Tibial artery (tissue), 4 donors: ENCODE results near the gene SLBP.

ENCODE experiments used
- DNase-seq, 2 donors: peaks; one replicate each; pipeline ENCODE4 v3.0.0-alpha.2; 2019
- H3K27ac ChIP-seq, 2 donors: fragments of 200-600 bp; sonication (generic) in 1 of 2; 1 replicate in 1 of 2; 2 replicates in 1 of 2; pipeline ENCODE4 v1.5.1; 2018 to 2019; ENCODE audit warnings: mild to moderate bottlenecking in 1 of 2
- H3K27me3 ChIP-seq, 2 donors: fragments of 200-600 bp; sonication (generic) in 1 of 2; one replicate each; pipeline versions ENCODE4 v1.5.1 to v1.6.0; 2016 to 2019
- H3K36me3 ChIP-seq, 3 donors: fragments of 200-600 bp; sonication (generic) in 2 of 3; one replicate each; pipeline ENCODE4 v1.5.1; 2016 to 2019; ENCODE audit warnings: mild to moderate bottlenecking in 2 of 3
- H3K4me1 ChIP-seq, 4 donors: fragments of 200-600 bp; sonication (generic) in 2 of 4; 1 replicate in 3 of 4; 2 replicates in 1 of 4; pipeline ENCODE4 v1.5.1; 2016 to 2019
- H3K4me3 ChIP-seq, 2 donors: fragments of 200-600 bp; sonication (generic) in 1 of 2; 1 replicate in 1 of 2; 2 replicates in 1 of 2; pipeline ENCODE4 v1.5.1; 2018 to 2019; ENCODE audit warnings: mild to moderate bottlenecking in 2 of 2
- H3K9me3 ChIP-seq, 3 donors: fragments of 200-600 bp; sonication (generic) in 1 of 3; one replicate each; pipeline ENCODE4 v1.5.1; 2016 to 2019
- CTCF ChIP-seq, 2 experiments: fragments of 200-600 bp in 1 of 2; fragments of 450-650 bp in 1 of 2; IDR thresholded peaks; one replicate each; pipeline ENCODE4 v1.5.1; 2017 to 2019; ENCODE audit warnings: antibody characterized with exemption in 2 of 2, mild to moderate bottlenecking in 1 of 2, moderate library complexity in 1 of 2
- intact Hi-C: fragments of 100-400 bp; cut with DNase I; formaldehyde crosslinking; loops from one replicate; pipeline ENCODE4 v1.15.0; 2023; ENCODE audit warnings: low total_unique reads

SLBP gene

GRCh38 chr4:1751155-1751918 lies 39.2 kb upstream of the SLBP start:
- Histone ChIP-seq H3K9me3 (no peaks in the 10 kb centered on the region), H3K27ac (no peak overlapping the region), H3K27me3 (peaks cover 0 to 58% of the 10 kb centered on the region in 2 donors), H3K4me1 (peaks cover 0 to 14% (median 0%) of the 10 kb centered on the region in 4 donors), H3K4me3 (no peak overlapping the region), H3K36me3 (no peaks in the 10 kb centered on the region)
- no peak for DNase-seq
- TF ChIP-seq CTCF (IDR thresholded peaks at IDR 0.05) = no peak
- intact Hi-C loops = no loop called here

GRCh38 chr4:1750381-1751154 lies 38.4 kb upstream of the SLBP start:
- no peaks in the 10 kb centered on the region for H3K36me3 ChIP-seq
- H3K4me1 ChIP-seq = peaks cover 0 to 16% (median 0%) of the 10 kb centered on the region in 4 donors
- H3K9me3 ChIP-seq = no peaks in the 10 kb centered on the region
- intact Hi-C loops = no loop called here
- DNase-seq = no peak
- TF ChIP-seq CTCF (IDR thresholded peaks at IDR 0.05) = no peak
- H3K27me3 ChIP-seq = peaks cover 0 to 59% of the 10 kb centered on the region in 2 donors
- no peak overlapping the region for H3K27ac ChIP-seq
- no peak overlapping the region for H3K4me3 ChIP-seq

GRCh38 chr4:1749826-1750225 lies 37.7 kb upstream of the SLBP start:
- no peak for TF ChIP-seq CTCF (IDR thresholded peaks at IDR 0.05)
- Histone ChIP-seq H3K4me3 (no peak overlapping the region), H3K9me3 (no peaks in the 10 kb centered on the region), H3K27me3 (peaks cover 0 to 59% of the 10 kb centered on the region in 2 donors), H3K27ac (no peak overlapping the region), H3K4me1 (peaks cover 0 to 16% (median 0%) of the 10 kb centered on the region in 4 donors), H3K36me3 (no peaks in the 10 kb centered on the region)
- intact Hi-C loops = loop anchor here (5.0 kb wide), 1 partner anchor 147 kb away; no protein-coding TSS in a partner anchor
- DNase-seq = no peak

- H3K27me3 ChIP-seq = peaks cover 0 to 59% of the 10 kb centered on the region in 2 donors
- peaks cover 0 to 4% (median 0%) of the 10 kb centered on the region in 3 donors for H3K36me3 ChIP-seq
- no peak overlapping the region for H3K4me3 ChIP-seq
- TF ChIP-seq CTCF (IDR thresholded peaks at IDR 0.05) = no peak
- DNase-seq = no peak
- H3K27ac ChIP-seq = no peak overlapping the region
- intact Hi-C loops = loop anchor here (5.0 kb wide), 1 partner anchor 148 kb away; no protein-coding TSS in a partner anchor
- no peaks in the 10 kb centered on the region for H3K9me3 ChIP-seq
- peaks cover 0 to 16% (median 0%) of the 10 kb centered on the region in 4 donors for H3K4me1 ChIP-seq
These were observed 37.3 kb upstream of the SLBP start for GRCh38 chr4:1749370-1749769.

GRCh38 chr4:1748465-1748995 lies 36.4 kb upstream of the SLBP start:
- DNase-seq = no peak
- intact Hi-C loops = loop anchor here (5.0 kb wide), 1 partner anchor 149 kb away; no protein-coding TSS in a partner anchor
- peak; percentile 32 to 48 for TF ChIP-seq CTCF (IDR thresholded peaks at IDR 0.05)
- Histone ChIP-seq H3K27me3 (peaks cover 0 to 59% of the 10 kb centered on the region in 2 donors), H3K4me1 (peaks cover 0 to 16% (median 0%) of the 10 kb centered on the region in 4 donors), H3K27ac (no peak overlapping the region), H3K36me3 (peaks cover 0 to 8% (median 6%) of the 10 kb centered on the region in 3 donors), H3K9me3 (no peaks in the 10 kb centered on the region), H3K4me3 (no peak overlapping the region)
